SU-DHL-6 (cell line): Measurements from ENCODE around the gene RESP18.

Experiments
- H2AFZ ChIP-seq: fragments of 200-600 bp; sonication (generic); 2 replicates; pipeline ENCODE4 v1.6.1; 2014; ENCODE audit warnings: low read depth, mild to moderate bottlenecking, moderate library complexity, mixed read lengths, antibody characterized with exemption, low read length; ENCODE audit not compliant: severe bottlenecking
- H3F3A ChIP-seq: fragments of 200-600 bp; shearing (Covaris generic); 2 replicates; pipeline ENCODE4 v1.6.0; 2016; ENCODE audit warnings: antibody characterized with exemption, mild to moderate bottlenecking; ENCODE audit not compliant: insufficient read depth
- H3K27ac ChIP-seq: fragments of 200-600 bp; sonication (generic); 2 replicates; pipeline ENCODE4 v1.5.1; 2016; ENCODE audit warnings: low read depth, mild to moderate bottlenecking, low read length, moderate library complexity, mixed read lengths
- H3K27me3 ChIP-seq: fragments of 200-600 bp; sonication (generic), shearing (Covaris generic); 2 replicates; pipeline ENCODE4 v1.6.0; 2014; ENCODE audit warnings: mild to moderate bottlenecking, low read length
- H3K36me3 ChIP-seq: fragments of 200-600 bp; sonication (generic); 2 replicates; pipeline ENCODE4 v1.6.1; 2014; ENCODE audit warnings: mild to moderate bottlenecking, low read length, mixed read lengths
- H3K4me2 ChIP-seq: fragments of 300-600, 200-600 bp; shearing (Covaris generic), sonication (generic); 2 replicates; pipeline ENCODE4 v1.6.0; 2014; ENCODE audit warnings: low read length, low read depth, mild to moderate bottlenecking; ENCODE audit not compliant: poor library complexity, severe bottlenecking
- H3K4me3 ChIP-seq: fragments of 200-600 bp; sonication (generic); 2 replicates; pipeline ENCODE4 v1.5.1; 2014; ENCODE audit warnings: antibody characterized with exemption, low read length, mild to moderate bottlenecking, mixed read lengths; ENCODE audit not compliant: insufficient read depth, poor library complexity, severe bottlenecking
- H3K79me2 ChIP-seq: fragments of 200-600 bp; sonication (generic); 2 replicates; pipeline ENCODE4 v1.6.1; 2014; ENCODE audit warnings: mild to moderate bottlenecking, low read length, moderate library complexity; ENCODE audit not compliant: insufficient read depth
- H3K9ac ChIP-seq: fragments of 200-600 bp; sonication (generic); 2 replicates; pipeline ENCODE4 v1.7.0; 2014; ENCODE audit warnings: mild to moderate bottlenecking, low read length
- H3K9me2 ChIP-seq: fragments of 200-600 bp; sonication (generic); replicated peaks from 2 replicates; pipeline ENCODE4 v1.6.1; 2014; ENCODE audit warnings: low read length; ENCODE audit not compliant: insufficient read depth
- H3K9me3 ChIP-seq: fragments of 200-600 bp; sonication (generic); 2 replicates; pipeline ENCODE4 v1.6.1; 2014; ENCODE audit warnings: low read length, mixed read lengths; ENCODE audit not compliant: insufficient read depth
- H4K20me1 ChIP-seq: fragments of 200-600 bp; sonication (generic); 2 replicates; pipeline ENCODE4 v1.6.1; 2014; ENCODE audit warnings: low read depth, mild to moderate bottlenecking, antibody characterized with exemption, low read length, moderate library complexity, mixed read lengths
- EZH2phosphoT487 ChIP-seq: fragments of 200-600 bp; sonication (generic), shearing (Covaris generic); conservative IDR thresholded peaks from 2 replicates; pipeline ENCODE4 v1.6.1; 2018; ENCODE audit warnings: mild to moderate bottlenecking, antibody characterized with exemption, low read length, moderate library complexity, mixed read lengths
- TF ChIP-seq, protein P1 (sequence below): fragments of 200-600 bp; sonication (generic); IDR thresholded peaks from one replicate; pipeline ENCODE4 v1.5.1; 2017; ENCODE audit warnings: antibody characterized with exemption, mild to moderate bottlenecking, low read length, moderate library complexity; ENCODE audit not compliant: insufficient read depth, poor library complexity, severe bottlenecking

The RESP18 gene

GRCh38 chr2:219344751-219345430 lies 12.3 kb upstream of the RESP18 start:
- H3K79me2 ChIP-seq: no peaks in the 10 kb centered on the region
- H3K4me2 ChIP-seq: no peak overlapping the region
- H3K9me2 ChIP-seq: no peaks in the 10 kb centered on the region
- no peak overlapping the region for H3K27ac ChIP-seq
- H2AFZ ChIP-seq: no peak overlapping the region
- H3K9me3 ChIP-seq: no peaks in the 10 kb centered on the region
- no peaks in the 10 kb centered on the region for H3K27me3 ChIP-seq
- no peaks in the 10 kb centered on the region for H4K20me1 ChIP-seq
- no peaks in the 10 kb centered on the region for H3K36me3 ChIP-seq
- H3F3A ChIP-seq: no peaks in the 10 kb centered on the region
- no peak overlapping the region for H3K4me3 ChIP-seq
- TF ChIP-seq, protein P1, sequence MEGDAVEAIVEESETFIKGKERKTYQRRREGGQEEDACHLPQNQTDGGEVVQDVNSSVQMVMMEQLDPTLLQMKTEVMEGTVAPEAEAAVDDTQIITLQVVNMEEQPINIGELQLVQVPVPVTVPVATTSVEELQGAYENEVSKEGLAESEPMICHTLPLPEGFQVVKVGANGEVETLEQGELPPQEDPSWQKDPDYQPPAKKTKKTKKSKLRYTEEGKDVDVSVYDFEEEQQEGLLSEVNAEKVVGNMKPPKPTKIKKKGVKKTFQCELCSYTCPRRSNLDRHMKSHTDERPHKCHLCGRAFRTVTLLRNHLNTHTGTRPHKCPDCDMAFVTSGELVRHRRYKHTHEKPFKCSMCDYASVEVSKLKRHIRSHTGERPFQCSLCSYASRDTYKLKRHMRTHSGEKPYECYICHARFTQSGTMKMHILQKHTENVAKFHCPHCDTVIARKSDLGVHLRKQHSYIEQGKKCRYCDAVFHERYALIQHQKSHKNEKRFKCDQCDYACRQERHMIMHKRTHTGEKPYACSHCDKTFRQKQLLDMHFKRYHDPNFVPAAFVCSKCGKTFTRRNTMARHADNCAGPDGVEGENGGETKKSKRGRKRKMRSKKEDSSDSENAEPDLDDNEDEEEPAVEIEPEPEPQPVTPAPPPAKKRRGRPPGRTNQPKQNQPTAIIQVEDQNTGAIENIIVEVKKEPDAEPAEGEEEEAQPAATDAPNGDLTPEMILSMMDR: no peak
- TF ChIP-seq EZH2phosphoT487: no peak
- H3K9ac ChIP-seq: no peak overlapping the region

DNA sequence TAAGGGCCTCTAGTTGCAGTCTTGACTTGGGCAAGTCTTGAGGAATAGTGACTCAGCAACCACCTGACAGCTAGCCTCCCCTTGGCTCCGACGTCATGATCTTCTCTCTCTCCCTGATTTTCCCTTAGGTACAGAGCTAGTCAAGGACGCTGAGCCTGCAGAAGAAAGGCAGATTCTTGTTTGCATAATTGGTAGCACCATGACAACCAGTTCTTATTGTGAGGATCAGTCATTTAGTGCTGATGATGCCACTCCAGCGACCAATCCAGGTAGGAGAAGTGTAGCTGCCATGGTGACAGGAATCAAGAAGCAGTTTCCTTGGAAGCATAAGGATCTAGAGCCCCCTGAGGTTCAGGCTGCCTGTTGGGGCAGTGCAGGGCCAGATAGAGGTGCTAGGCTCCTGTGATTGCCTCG lies 2.8 kb upstream of the RESP18 start:
- TF ChIP-seq, protein P1: no peak
- no peak for TF ChIP-seq EZH2phosphoT487

GRCh38 chr2:219334076-219334475 lies 1.5 kb upstream of the RESP18 start:
- no peaks in the 10 kb centered on the region for H3K27me3 ChIP-seq
- H3K36me3 ChIP-seq: no peaks in the 10 kb centered on the region
- H3F3A ChIP-seq: no peaks in the 10 kb centered on the region
- H4K20me1 ChIP-seq: no peaks in the 10 kb centered on the region
- no peak overlapping the region for H3K9ac ChIP-seq
- H2AFZ ChIP-seq: no peak overlapping the region
- H3K9me3 ChIP-seq: no peaks in the 10 kb centered on the region
- no peak overlapping the region for H3K27ac ChIP-seq
- H3K9me2 ChIP-seq: no peaks in the 10 kb centered on the region
- H3K79me2 ChIP-seq: no peaks in the 10 kb centered on the region
- no peak for TF ChIP-seq EZH2phosphoT487
- TF ChIP-seq, protein P1: no peak
- H3K4me3 ChIP-seq: no peak overlapping the region
- no peak overlapping the region for H3K4me2 ChIP-seq

More for the DNA sequence above, 2.8 kb upstream of the RESP18 start:
- H3K4me2 ChIP-seq: no peak overlapping the region
- H3K27ac ChIP-seq: no peak overlapping the region
- no peaks in the 10 kb centered on the region for H3K79me2 ChIP-seq
- no peaks in the 10 kb centered on the region for H3K9me2 ChIP-seq
- H3K9me3 ChIP-seq: no peaks in the 10 kb centered on the region
- H3K27me3 ChIP-seq: no peaks in the 10 kb centered on the region
- H3K36me3 ChIP-seq: no peaks in the 10 kb centered on the region
- H3K9ac ChIP-seq: no peak overlapping the region
- no peak overlapping the region for H2AFZ ChIP-seq
- no peaks in the 10 kb centered on the region for H3F3A ChIP-seq
- no peak overlapping the region for H3K4me3 ChIP-seq
- no peaks in the 10 kb centered on the region for H4K20me1 ChIP-seq
